A549 (cell line): Measurements from ENCODE around the gene GYS1. TPM values are rescaled to one million over a fixed set of nuclear protein-coding genes. Genes with fewer than 3 reads are reported as not detected.

Experiments used
- ATAC-seq, 2 experiments: fragments of 200-7000 bp in 1 of 2; fragments of >200 bp in 1 of 2; cut with Nextera tagmentation in 1 of 2; cut with Tn5 transposase in 1 of 2; 3 replicates each; pipeline versions ENCODE4 v1.8.0 to v1.9.1; 2018 to 2020; ENCODE audit warnings: mild to moderate bottlenecking in 1 of 2, moderate library complexity in 1 of 2
- CTCF ChIA-PET: fragments of 300-600 bp; sonication (Branson Sonifier 250); formaldehyde crosslinking; extraction: SDS; loops from one replicate; lab custom pipeline; 2021; ENCODE audit warnings: antibody characterized with exemption, inconsistent platforms; lab: Yijun Ruan, JAX
- POLR2A ChIA-PET: fragments of 350-600 bp; formaldehyde crosslinking; extraction: SDS; loops from one replicate; lab custom pipeline; 2021; ENCODE audit warnings: antibody characterized with exemption, inconsistent platforms; lab: Yijun Ruan, JAX
- DNase-seq, 2 experiments: peaks; one replicate each; pipeline versions ENCODE4 v3.0.0 to v3.0.0-alpha.2; 2011 to 2016; ENCODE audit warnings: low read depth in 1 of 2, low spot score in 1 of 2
- FAIRE-seq: peaks from 2 replicates; lab custom pipeline; 2011; peaks lifted over from hg19 to GRCh38; lab: Jason Lieb, UNC
- H3K27ac ChIP-seq, 2 experiments: fragments of >200 bp; sonication (Bioruptor Twin); formaldehyde crosslinking; 3 replicates each; pipeline ENCODE4 v1.5.1; 2016 to 2017
- H3K4me1 ChIP-seq: fragments of >200 bp; sonication (Bioruptor Twin); formaldehyde crosslinking; 3 replicates; pipeline ENCODE4 v1.6.1; 2016
- H3K4me2 ChIP-seq: fragments of >200 bp; sonication (Bioruptor Twin); formaldehyde crosslinking; 3 replicates; pipeline ENCODE4 v1.6.1; 2016
- H3K4me3 ChIP-seq: fragments of >200 bp; sonication (Bioruptor Twin); formaldehyde crosslinking; 3 replicates; pipeline ENCODE4 v1.5.1; 2016
- H3K9me3 ChIP-seq: fragments of >200 bp; sonication (Bioruptor Twin); formaldehyde crosslinking; 3 replicates; pipeline ENCODE4 v1.6.1; 2016
- BHLHE40 ChIP-seq: IDR thresholded peaks from 2 replicates; pipeline ENCODE4 v1.6.1; 2012; ENCODE audit warnings: low read depth, low read length, inconsistent platforms
- CEBPB ChIP-seq, 2 experiments: fragments of >200 bp in 1 of 2; sonication (Bioruptor Twin) in 1 of 2; formaldehyde crosslinking in 1 of 2; IDR thresholded peaks; 2 replicates each; pipeline ENCODE4 v1.6.1; 2012 to 2016
- FOSB ChIP-seq: fragments of 250-450 bp; sonication (Bioruptor Pico); IDR thresholded peaks from 2 replicates; pipeline ENCODE4 v1.5.0; 2020; ENCODE audit warnings: mild to moderate bottlenecking, moderate library complexity
- HOXA7 ChIP-seq: fragments of 250-450 bp; sonication (Bioruptor Pico); IDR thresholded peaks from 2 replicates; pipeline ENCODE4 v1.5.0; 2020; ENCODE audit warnings: mild to moderate bottlenecking, moderate library complexity
- HOXB5 ChIP-seq: fragments of 250-450 bp; sonication (Bioruptor Pico); IDR thresholded peaks from 2 replicates; pipeline ENCODE4 v1.5.0; 2020; ENCODE audit warnings: mild to moderate bottlenecking, moderate library complexity
- NFE2L2 ChIP-seq: fragments of 150-350 bp; conservative IDR thresholded peaks from 2 replicates; pipeline ENCODE4 v1.6.1; 2014; ENCODE audit warnings: low read length
- NR3C1 ChIP-seq: fragments of >200 bp; sonication (Bioruptor Twin); formaldehyde crosslinking; IDR thresholded peaks from 3 replicates; pipeline ENCODE4 v1.6.1; 2017
- POLR2A ChIP-seq: IDR thresholded peaks from 2 replicates; pipeline ENCODE4 v1.6.1; 2012; ENCODE audit warnings: mild to moderate bottlenecking, low read length
- RAD21 ChIP-seq, 2 experiments: fragments of >200 bp in 1 of 2; sonication (Bioruptor Twin) in 1 of 2; formaldehyde crosslinking in 1 of 2; IDR thresholded peaks in 1 of 2; conservative IDR thresholded peaks in 1 of 2; 2 replicates in 1 of 2; 3 replicates in 1 of 2; pipeline ENCODE4 v1.6.1; 2012 to 2018; ENCODE audit warnings: inconsistent platforms in 1 of 2
- SREBF2 ChIP-seq: fragments of 450-650 bp; IDR thresholded peaks from 2 replicates; pipeline ENCODE4 v1.6.1; 2014; ENCODE audit warnings: mild to moderate bottlenecking, moderate library complexity
- ZNF302 ChIP-seq: fragments of 250-450 bp; sonication (Bioruptor Pico); IDR thresholded peaks from 2 replicates; pipeline ENCODE4 v1.9.0; 2021; ENCODE audit warnings: inconsistent platforms, mild to moderate bottlenecking, moderate library complexity
- WGBS: methylation state at CpG from one replicate; pipeline ENCODE4 v1.1.6; 2017; ENCODE audit errors: missing lambda C conversion rate; 5-methylcytosine and 5-hydroxymethylcytosine counted together
- polyA plus RNA-seq, 4 experiments: library from polyadenylated mRNA; depleted of rRNA in 3 of 4; stranded (reverse); fragments of >200 nt; fragmentation: RNase III in 1 of 4; extraction: RNeasy Plus Mini Kit Qiagen cat#74134 plus additional on column Dnase treatment in 1 of 4; gene quantifications; 2 replicates in 3 of 4; 3 replicates in 1 of 4; pipeline ENCODE4 v1.2.3, GENCODE V29; 2011 to 2017
- TF ChIP-seq, protein P1 (sequence below): fragments of 250-450 bp; sonication (Bioruptor Pico); IDR thresholded peaks from 2 replicates; pipeline ENCODE4 v1.5.0; 2021; ENCODE audit warnings: mild to moderate bottlenecking, moderate library complexity, borderline replicate concordance
- TF ChIP-seq, protein P2 (sequence below): fragments of >200 bp; sonication (Bioruptor Twin); formaldehyde crosslinking; IDR thresholded peaks from 3 replicates; pipeline ENCODE4 v1.5.1; 2016
- TF ChIP-seq, protein P3 (sequence below): fragments of 200-600 bp; sonication (generic); IDR thresholded peaks from 2 replicates; pipeline ENCODE4 v1.6.1; 2016; ENCODE audit warnings: antibody characterized with exemption, mild to moderate bottlenecking, moderate library complexity

Gene GYS1
- polyA plus RNA-seq, 2 of the 4 experiments (the other 2 are of a cell fraction), result 10.3 to 24.8 TPM

DNA sequence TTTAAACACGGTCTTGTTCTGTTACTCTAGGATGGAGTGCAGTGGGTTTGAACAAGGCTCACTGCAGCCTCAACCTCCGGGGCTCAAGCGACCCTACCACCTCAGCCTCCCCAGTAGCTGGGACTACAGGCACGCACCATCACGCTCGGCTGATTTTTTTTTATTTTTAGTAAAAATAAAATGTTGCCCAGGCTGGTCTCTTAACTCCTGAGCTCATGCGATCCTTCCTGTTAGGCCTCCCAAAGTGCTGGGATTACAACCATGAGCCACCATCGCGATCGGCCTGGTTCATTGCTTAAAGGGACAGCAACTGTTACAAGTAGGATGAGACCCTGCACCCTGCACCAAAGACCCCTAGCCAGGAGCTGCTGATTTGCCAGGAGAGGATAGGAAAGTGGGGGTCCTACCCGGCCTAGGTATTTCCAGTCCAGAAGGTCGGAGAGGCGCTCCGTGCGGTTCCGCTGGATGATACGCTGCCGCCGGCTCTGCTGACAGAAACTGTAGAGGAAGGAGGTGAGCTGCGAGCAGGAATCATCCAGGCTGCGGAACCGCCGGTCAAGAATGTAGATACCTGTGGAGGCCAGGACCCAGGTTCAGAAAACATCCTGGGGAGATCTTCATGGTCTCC, 22.9 kb downstream of the GYS1 start:
- CTCF ChIA-PET, result interaction anchor here (0.6 to 19.0 kb wide), 64 partner anchors 10 to 324 kb away, joined by 3 to 360 read pairs (median 6); partner anchors contain the start of genes BAX, BCAT2, CA11 and DHDH
- WGBS, result 73% methylated on average over 23 of the region's 23 CpGs
- ATAC-seq, result no peak
- H3K27ac ChIP-seq, result peak overlapping the region in 1 of 2 experiments; percentile 63; a peak in 3 of 6 replicates
- POLR2A ChIA-PET, result interaction anchor here (0.5 to 9.6 kb wide), 14 partner anchors 8 to 648 kb away, joined by 3 to 175 read pairs (median 5); partner anchors contain the start of genes BAX, GYS1, NUCB1 and PLEKHA4
- peaks cover 23% of the 10 kb centered on the region for H3K4me1 ChIP-seq
- no peak for FAIRE-seq
- DNase-seq, result no peak
- no peak overlapping the region for H3K4me3 ChIP-seq
- peak overlapping the region; percentile 31; the same call in 2 of the 3 replicates for H3K4me2 ChIP-seq
- no peak for TF ChIP-seq NFE2L2
- 0 out of 2 replicates have a peak, but pooled peaks have one; percentile 16 for TF ChIP-seq HOXB5 (CRISPR knock-in tag)
- no peaks in the 10 kb centered on the region for H3K9me3 ChIP-seq

DNA sequence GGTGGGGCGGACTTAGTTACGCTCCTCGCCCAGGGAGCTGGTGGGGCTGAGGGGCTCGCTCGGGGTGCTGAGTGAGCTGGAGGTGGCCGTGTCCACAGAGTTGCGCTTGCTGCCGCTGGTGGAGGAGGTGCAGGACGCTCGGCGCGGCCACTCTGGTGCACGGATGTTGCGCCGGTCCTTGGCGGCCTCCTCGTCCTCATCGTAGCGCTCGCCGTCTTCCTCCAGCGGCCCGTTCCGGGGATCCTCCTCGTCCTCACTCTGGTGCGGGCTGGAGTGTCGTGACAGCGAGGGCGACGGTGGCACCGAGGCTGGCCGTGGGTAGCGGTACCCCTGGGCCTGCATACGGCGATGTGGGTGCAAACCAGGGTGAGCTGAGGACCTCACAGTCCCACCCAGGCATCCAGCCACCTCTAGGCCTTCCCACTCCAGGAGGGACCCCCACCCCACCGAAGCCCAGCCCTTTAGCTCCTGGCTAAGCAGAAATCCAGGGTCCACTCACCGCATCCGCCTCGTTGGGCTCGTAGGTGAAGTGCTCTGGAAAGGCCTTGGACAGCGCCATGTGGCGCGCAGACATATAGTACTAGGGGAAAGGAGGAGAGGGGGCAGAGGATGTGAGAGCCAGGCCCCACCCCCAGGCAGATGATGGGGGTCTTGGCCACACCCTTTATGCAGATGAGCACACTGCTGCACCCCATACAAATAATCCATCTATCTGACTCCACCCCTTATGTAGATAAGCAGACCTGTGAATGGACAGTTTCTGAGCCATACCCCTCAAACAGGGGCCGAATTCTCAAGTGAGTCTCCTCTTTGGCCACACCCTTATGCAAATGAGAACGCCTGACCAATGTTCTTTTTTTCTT, 23.6 kb downstream of the GYS1 start:
- ChIA-PET CTCF (interaction anchor here (0.6 to 19.0 kb wide), 26 partner anchors 7 to 323 kb away, joined by 3 to 360 read pairs (median 13); partner anchors contain the start of genes BAX, CA11, DHDH and GYS1), POLR2A (interaction anchor here (0.5 to 9.6 kb wide), 6 partner anchors 13 to 174 kb away, joined by 5 to 175 read pairs (median 13); partner anchors contain the start of genes BAX, GYS1, PLEKHA4 and PPP1R15A)
- no peak for FAIRE-seq
- Histone ChIP-seq H3K9me3 (no peaks in the 10 kb centered on the region), H3K4me3 (no peak overlapping the region), H3K27ac (peak overlapping the region in 1 of 2 experiments; percentile 63; a peak in 2 of 6 replicates), H3K4me2 (no peak overlapping the region), H3K4me1 (peaks cover 27% of the 10 kb centered on the region)
- DNase-seq, result peak; percentile 74 to 86
- 95% methylated on average over 43 of the region's 45 CpGs for WGBS
- TF ChIP-seq RAD21 (conservative IDR thresholded peaks at IDR 0.05 in 1 of 2, IDR thresholded peaks at IDR 0.05 in 1 of 2) (no peak), BHLHE40 (no peak), FOSB (CRISPR knock-in tag) (no peak), HOXA7 (CRISPR knock-in tag) (no peak), CEBPB (IDR thresholded peaks at IDR 0.05) (no peak), SREBF2 (no peak), ZNF302 (CRISPR knock-in tag) (no peak), POLR2A (no peak), NR3C1 (no peak), HOXB5 (CRISPR knock-in tag) (no peak)
- TF ChIP-seq, protein P1, sequence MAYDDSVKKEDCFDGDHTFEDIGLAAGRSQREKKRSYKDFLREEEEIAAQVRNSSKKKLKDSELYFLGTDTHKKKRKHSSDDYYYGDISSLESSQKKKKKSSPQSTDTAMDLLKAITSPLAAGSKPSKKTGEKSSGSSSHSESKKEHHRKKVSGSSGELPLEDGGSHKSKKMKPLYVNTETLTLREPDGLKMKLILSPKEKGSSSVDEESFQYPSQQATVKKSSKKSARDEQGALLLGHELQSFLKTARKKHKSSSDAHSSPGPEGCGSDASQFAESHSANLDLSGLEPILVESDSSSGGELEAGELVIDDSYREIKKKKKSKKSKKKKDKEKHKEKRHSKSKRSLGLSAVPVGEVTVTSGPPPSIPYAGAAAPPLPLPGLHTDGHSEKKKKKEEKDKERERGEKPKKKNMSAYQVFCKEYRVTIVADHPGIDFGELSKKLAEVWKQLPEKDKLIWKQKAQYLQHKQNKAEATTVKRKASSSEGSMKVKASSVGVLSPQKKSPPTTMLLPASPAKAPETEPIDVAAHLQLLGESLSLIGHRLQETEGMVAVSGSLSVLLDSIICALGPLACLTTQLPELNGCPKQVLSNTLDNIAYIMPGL (CRISPR knock-in tag), result no peak
- TF ChIP-seq, protein P2, sequence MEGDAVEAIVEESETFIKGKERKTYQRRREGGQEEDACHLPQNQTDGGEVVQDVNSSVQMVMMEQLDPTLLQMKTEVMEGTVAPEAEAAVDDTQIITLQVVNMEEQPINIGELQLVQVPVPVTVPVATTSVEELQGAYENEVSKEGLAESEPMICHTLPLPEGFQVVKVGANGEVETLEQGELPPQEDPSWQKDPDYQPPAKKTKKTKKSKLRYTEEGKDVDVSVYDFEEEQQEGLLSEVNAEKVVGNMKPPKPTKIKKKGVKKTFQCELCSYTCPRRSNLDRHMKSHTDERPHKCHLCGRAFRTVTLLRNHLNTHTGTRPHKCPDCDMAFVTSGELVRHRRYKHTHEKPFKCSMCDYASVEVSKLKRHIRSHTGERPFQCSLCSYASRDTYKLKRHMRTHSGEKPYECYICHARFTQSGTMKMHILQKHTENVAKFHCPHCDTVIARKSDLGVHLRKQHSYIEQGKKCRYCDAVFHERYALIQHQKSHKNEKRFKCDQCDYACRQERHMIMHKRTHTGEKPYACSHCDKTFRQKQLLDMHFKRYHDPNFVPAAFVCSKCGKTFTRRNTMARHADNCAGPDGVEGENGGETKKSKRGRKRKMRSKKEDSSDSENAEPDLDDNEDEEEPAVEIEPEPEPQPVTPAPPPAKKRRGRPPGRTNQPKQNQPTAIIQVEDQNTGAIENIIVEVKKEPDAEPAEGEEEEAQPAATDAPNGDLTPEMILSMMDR, result no peak
- TF ChIP-seq, protein P3, sequence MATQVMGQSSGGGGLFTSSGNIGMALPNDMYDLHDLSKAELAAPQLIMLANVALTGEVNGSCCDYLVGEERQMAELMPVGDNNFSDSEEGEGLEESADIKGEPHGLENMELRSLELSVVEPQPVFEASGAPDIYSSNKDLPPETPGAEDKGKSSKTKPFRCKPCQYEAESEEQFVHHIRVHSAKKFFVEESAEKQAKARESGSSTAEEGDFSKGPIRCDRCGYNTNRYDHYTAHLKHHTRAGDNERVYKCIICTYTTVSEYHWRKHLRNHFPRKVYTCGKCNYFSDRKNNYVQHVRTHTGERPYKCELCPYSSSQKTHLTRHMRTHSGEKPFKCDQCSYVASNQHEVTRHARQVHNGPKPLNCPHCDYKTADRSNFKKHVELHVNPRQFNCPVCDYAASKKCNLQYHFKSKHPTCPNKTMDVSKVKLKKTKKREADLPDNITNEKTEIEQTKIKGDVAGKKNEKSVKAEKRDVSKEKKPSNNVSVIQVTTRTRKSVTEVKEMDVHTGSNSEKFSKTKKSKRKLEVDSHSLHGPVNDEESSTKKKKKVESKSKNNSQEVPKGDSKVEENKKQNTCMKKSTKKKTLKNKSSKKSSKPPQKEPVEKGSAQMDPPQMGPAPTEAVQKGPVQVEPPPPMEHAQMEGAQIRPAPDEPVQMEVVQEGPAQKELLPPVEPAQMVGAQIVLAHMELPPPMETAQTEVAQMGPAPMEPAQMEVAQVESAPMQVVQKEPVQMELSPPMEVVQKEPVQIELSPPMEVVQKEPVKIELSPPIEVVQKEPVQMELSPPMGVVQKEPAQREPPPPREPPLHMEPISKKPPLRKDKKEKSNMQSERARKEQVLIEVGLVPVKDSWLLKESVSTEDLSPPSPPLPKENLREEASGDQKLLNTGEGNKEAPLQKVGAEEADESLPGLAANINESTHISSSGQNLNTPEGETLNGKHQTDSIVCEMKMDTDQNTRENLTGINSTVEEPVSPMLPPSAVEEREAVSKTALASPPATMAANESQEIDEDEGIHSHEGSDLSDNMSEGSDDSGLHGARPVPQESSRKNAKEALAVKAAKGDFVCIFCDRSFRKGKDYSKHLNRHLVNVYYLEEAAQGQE, result no peak
- ATAC-seq, result peak; percentile 17 to 44
